Measurements from ENCODE around the gene BRINP3. TPM values are rescaled to one million over a fixed set of nuclear protein-coding genes. Genes with fewer than 3 reads are reported as not detected.
"Not testable (repeated sequence)": the region's sequence is repeated elsewhere in the genome, so short reads cannot be mapped to it uniquely, and the experiment has no call there.

Gene BRINP3
- total RNA-seq = 1.5 TPM

GRCh38 chr1:190477762-190478148 is at the start of gene BRINP3:
Gene BRINP3, minus strand, starts transcription at chr1:190477864.
- intact Hi-C loops (cut with DNase I) = no loop called here
- DNase-seq (ENCODE audit: low spot score in 2 of 2) = no peak
- no peak for TF ChIP-seq CTCF (IDR thresholded peaks at IDR 0.05)
- no peaks in the 10 kb centered on the region for H3K27me3 ChIP-seq
- no peaks in the 10 kb centered on the region for H3K36me3 ChIP-seq
- peak within 1 kb of the TSS; percentile 33 to 50 for H3K4me3 ChIP-seq
- no peak within 1 kb of the TSS for H3K27ac ChIP-seq
- H3K9me3 ChIP-seq = no peaks in the 10 kb centered on the region
- peaks cover 0 to 3% of the 10 kb centered on the region in 2 donors for H3K4me1 ChIP-seq

- Histone ChIP-seq H3K27me3 (no peaks in the 10 kb centered on the region), H3K4me1 (no peaks in the 10 kb centered on the region), H3K27ac (no peak overlapping the region), H3K9me3 (no peaks in the 10 kb centered on the region), H3K4me3 (no peak overlapping the region), H3K36me3 (no peaks in the 10 kb centered on the region)
- no peak for TF ChIP-seq CTCF (IDR thresholded peaks at IDR 0.05)
- DNase-seq (ENCODE audit: low spot score in 2 of 2) = no peak
- intact Hi-C loops (cut with DNase I) = no loop called here
These were observed 33.9 kb upstream of the BRINP3 start for GRCh38 chr1:190511554-190511953.

GRCh38 chr1:190507357-190507756 is 29.7 kb upstream of the BRINP3 start:
- no peaks in the 10 kb centered on the region for H3K9me3 ChIP-seq
- intact Hi-C loops (cut with DNase I) = no loop called here
- no peak overlapping the region for H3K27ac ChIP-seq
- H3K27me3 ChIP-seq = no peaks in the 10 kb centered on the region
- no peak for TF ChIP-seq CTCF (IDR thresholded peaks at IDR 0.05)
- H3K36me3 ChIP-seq = no peaks in the 10 kb centered on the region
- DNase-seq (ENCODE audit: low spot score in 2 of 2) = no peak
- H3K4me3 ChIP-seq = no peak overlapping the region
- H3K4me1 ChIP-seq = no peaks in the 10 kb centered on the region

- H3K36me3 ChIP-seq; H3K4me3 ChIP-seq; H3K9me3 ChIP-seq; H3K27ac ChIP-seq; DNase-seq (ENCODE audit: low spot score in 2 of 2); H3K27me3 ChIP-seq; intact Hi-C loops (cut with DNase I); H3K4me1 ChIP-seq: not testable (repeated sequence)
These were observed 26.9 kb upstream of the BRINP3 start for GRCh38 chr1:190504539-190504938.

GRCh38 chr1:190497565-190497964 is 19.9 kb upstream of the BRINP3 start:
- no peak for TF ChIP-seq CTCF (IDR thresholded peaks at IDR 0.05)
- intact Hi-C loops (cut with DNase I) = no loop called here
- Histone ChIP-seq H3K4me3 (no peak overlapping the region), H3K9me3 (no peaks in the 10 kb centered on the region), H3K27ac (no peak overlapping the region), H3K27me3 (no peaks in the 10 kb centered on the region), H3K4me1 (no peaks in the 10 kb centered on the region), H3K36me3 (no peaks in the 10 kb centered on the region)
- DNase-seq (ENCODE audit: low spot score in 2 of 2) = no peak

- H3K27ac ChIP-seq = no peak overlapping the region
- intact Hi-C loops (cut with DNase I) = no loop called here
These were observed 16.8 kb upstream of the BRINP3 start for GRCh38 chr1:190494451-190494850.

More at GRCh38 chr1:190494451-190494850, 16.8 kb upstream of the BRINP3 start:
- Histone ChIP-seq H3K9me3 (no peaks in the 10 kb centered on the region), H3K4me3 (no peak overlapping the region), H3K27me3 (no peaks in the 10 kb centered on the region), H3K4me1 (no peaks in the 10 kb centered on the region), H3K36me3 (no peaks in the 10 kb centered on the region)
- no peak for TF ChIP-seq CTCF (IDR thresholded peaks at IDR 0.05)
- DNase-seq (ENCODE audit: low spot score in 2 of 2) = no peak
